ENCODE results near the gene FAM222A.
A peak's percentile ranks its signal among the peaks of the same experiment; 100 is the strongest.

FAM222A gene

GRCh38 chr12:109776624-109777023 is 63.0 kb downstream of the FAM222A start:
- TF ChIP-seq CTCF (IDR thresholded peaks at IDR 0.05; ENCODE audit: extremely low read depth, insufficient read depth, missing control alignments) = no peak
- in situ Hi-C loops (cut with MboI; ENCODE audit: low pct_unique_long_range_greater_than_20kb, low sequenced_read_pairs, unreplicated experiment) = loop anchor here (10.0 kb wide), 2 partner anchors 262 to 342 kb away; no protein-coding TSS in a partner anchor
- no peak for DNase-seq (ENCODE audit: low spot score)

DNA sequence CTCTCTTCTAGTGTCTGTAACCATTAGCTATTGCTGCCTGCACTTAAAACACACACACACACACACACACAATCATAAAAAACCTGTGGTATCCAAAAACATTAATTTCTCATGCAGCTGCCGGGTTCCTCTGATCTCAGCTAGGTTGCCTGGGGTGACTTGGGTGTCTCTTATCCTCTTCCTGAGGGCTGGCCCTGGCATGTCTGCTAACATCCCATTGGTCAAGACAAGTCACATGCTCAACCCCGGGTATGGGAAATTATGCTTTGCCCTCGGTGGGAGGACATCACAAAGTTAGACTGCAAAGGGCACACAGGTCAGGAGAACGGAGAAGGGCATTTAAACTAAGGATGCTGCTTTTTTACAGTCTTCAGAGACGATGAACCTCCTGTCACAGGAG is 63.9 kb downstream of the FAM222A start:
- in situ Hi-C loops (cut with MboI; ENCODE audit: low pct_unique_long_range_greater_than_20kb, low sequenced_read_pairs, unreplicated experiment) = loop anchor here (10.0 kb wide), 2 partner anchors 263 to 343 kb away; no protein-coding TSS in a partner anchor
- DNase-seq (ENCODE audit: low spot score) = peak; percentile 78
- TF ChIP-seq CTCF (IDR thresholded peaks at IDR 0.05; ENCODE audit: extremely low read depth, insufficient read depth, missing control alignments) = no peak

DNA sequence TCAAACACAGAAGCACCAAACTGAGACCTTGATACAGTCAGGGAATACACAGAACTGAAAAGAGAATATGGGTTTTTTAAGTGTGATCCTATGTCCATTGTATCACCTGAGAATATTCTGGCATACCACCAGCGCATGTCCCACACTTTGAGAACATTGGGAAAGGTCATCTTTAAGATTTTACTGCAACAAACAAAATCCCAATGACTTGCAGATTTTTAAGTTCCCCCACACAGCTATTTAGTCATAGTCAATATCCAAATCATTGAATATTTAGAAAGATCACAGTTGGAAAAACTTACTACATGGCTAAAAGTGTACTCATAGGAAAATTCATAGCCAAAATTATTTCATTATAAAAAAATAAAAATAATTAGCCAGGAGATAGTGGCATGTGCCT is 65.1 kb downstream of the FAM222A start:
- in situ Hi-C loops (cut with MboI; ENCODE audit: low pct_unique_long_range_greater_than_20kb, low sequenced_read_pairs, unreplicated experiment) = loop anchor here (10.0 kb wide), 2 partner anchors 264 to 344 kb away; no protein-coding TSS in a partner anchor

DNA sequence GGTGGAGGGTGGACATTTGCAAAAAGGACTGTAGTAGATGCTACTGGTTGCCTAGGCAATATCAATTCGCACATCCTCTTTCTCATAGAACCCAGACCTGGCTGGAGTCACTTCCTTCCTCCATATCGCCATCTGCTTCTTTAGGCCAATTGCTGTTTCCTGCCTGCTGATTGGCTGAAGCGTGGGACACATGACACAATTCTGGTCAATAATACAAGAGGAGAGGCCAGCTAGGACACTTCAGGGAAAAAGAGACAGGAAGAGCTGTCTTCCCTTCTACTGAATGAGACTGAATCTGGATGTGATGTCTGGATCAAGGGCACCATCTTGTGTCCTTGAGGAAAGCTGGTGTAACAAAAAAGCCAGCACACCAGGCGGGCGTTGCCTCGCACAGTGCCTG is 65.8 kb downstream of the FAM222A start:
- DNase-seq (ENCODE audit: low spot score) = no peak
- TF ChIP-seq CTCF (IDR thresholded peaks at IDR 0.05; ENCODE audit: extremely low read depth, insufficient read depth, missing control alignments) = no peak
- in situ Hi-C loops (cut with MboI; ENCODE audit: low pct_unique_long_range_greater_than_20kb, low sequenced_read_pairs, unreplicated experiment) = loop anchor here (10.0 kb wide), 2 partner anchors 265 to 345 kb away; no protein-coding TSS in a partner anchor

More for the DNA sequence above, 65.1 kb downstream of the FAM222A start:
- TF ChIP-seq CTCF (IDR thresholded peaks at IDR 0.05; ENCODE audit: extremely low read depth, insufficient read depth, missing control alignments) = no peak
- DNase-seq (ENCODE audit: low spot score) = no peak

DNA sequence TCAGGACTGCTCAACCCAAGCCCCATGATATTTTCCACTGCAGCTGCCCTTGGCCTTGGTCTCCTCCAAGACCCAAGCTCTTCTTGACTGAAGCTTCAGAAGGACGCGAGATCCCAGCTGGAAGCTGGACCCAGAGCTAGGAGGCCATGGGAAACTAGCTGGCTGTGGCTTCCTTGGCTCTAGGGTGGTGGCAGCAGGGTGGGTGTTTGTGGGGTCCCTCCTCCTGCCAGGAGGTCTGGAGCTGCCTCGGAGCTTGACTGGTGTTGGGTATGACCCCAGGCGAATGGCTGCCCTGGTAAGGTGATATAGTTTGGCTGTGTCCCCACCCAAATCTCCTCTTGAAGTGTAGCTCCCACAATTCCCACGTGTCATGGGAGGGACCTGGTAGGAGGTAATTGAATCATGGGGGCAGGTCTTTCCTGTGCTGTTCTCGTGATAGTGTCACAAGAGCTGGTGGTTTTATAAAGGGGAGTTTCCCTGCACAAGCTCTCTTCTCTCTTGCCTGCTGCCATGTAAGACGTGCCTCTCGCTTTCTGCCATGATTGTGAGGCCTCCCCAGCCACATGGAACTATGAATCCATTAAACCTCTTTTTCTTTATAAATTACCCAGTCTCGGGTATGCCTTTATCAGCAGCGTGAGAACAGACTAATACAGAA is 68.2 kb downstream of the FAM222A start:
- no peak for DNase-seq (ENCODE audit: low spot score)
- no peak for TF ChIP-seq CTCF (IDR thresholded peaks at IDR 0.05; ENCODE audit: extremely low read depth, insufficient read depth, missing control alignments)
- in situ Hi-C loops (cut with MboI; ENCODE audit: low pct_unique_long_range_greater_than_20kb, low sequenced_read_pairs, unreplicated experiment) = no loop called here

GRCh38 chr12:109782326-109782703 is 68.7 kb downstream of the FAM222A start:
- no peak for TF ChIP-seq CTCF (IDR thresholded peaks at IDR 0.05; ENCODE audit: extremely low read depth, insufficient read depth, missing control alignments)
- in situ Hi-C loops (cut with MboI; ENCODE audit: low pct_unique_long_range_greater_than_20kb, low sequenced_read_pairs, unreplicated experiment) = no loop called here
- no peak for DNase-seq (ENCODE audit: low spot score)

All from GM13977 (cell line).